HuH-7.5 (cell line): Measurements from ENCODE around the gene CEP63.
"Not testable (repeated sequence)": the region's sequence is repeated elsewhere in the genome, so short reads cannot be mapped to it uniquely, and the experiment has no call there.

Experiments
- DNase-seq: peaks from one replicate; pipeline ENCODE4 v3.0.0; 2011; ENCODE audit warnings: low spot score

CEP63 gene

GRCh38 chr3:134576426-134576825, 90.6 kb downstream of the CEP63 start:
- no peak for DNase-seq

DNA sequence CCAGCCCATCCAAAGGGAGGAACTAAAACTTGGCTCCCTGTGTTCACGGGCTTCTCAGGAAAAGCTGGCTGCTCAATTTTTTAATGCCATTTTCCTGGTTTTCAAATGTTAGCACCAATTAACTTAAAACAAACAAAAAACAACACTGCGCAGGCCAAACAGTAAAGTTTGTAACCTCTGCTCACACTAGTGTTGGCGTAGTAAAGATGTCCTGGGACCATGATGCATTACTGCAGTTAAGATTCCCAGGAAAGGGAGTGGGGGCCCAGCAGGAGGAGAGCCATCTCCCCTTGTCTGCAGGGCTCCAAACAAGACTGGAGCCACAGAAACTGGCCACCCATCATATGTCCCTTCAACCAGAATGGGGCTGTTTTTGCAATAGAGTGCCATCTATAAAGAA, 91.0 kb downstream of the CEP63 start:
- DNase-seq: no peak

DNA sequence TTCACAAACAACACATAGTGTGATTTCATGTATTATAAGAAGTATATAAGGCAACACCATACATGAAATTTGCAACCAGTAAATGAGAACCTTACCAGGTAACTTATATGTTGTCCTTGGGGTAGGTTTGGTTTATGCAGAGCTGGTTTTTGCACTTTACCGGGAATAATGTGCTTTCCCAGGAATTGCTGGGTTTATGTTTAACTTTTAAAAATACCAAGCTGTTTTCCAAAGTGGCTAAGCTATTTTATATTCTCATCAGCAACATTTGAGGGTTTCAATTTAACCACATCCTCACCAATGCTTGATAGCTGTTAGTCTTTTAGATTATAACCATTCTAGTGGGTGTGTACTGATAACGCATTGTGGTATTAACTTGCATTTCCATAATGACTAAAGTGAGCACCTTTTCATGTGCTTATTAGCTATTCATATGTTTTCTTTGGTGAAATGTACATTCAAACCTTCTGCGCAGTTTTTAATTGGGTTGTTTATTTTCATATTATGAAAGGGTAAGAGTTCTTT, 93.3 kb downstream of the CEP63 start:
- DNase-seq: no peak

DNA sequence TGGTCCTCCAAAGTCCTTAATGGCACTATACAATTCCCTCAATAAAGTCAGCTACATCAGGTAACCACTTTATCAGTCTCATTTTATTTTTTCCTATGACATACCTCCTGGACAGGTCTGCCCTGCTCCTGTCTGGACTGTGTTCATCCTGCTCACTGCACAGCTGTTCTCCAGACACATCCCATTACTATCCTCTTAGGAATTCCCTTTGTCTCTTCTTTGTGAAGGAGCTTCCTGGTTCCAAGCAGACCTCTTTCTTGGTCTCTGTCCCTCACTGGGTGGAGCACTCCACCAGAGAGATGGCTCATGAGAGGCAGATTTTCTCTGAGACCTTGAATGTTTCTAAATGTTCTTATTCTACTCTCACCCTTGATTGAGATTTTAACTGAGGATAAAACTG, 104.9 kb downstream of the CEP63 start:
- DNase-seq: no peak

- no peak for DNase-seq
Measured at GRCh38 chr3:134592806-134593205, 106.9 kb downstream of the CEP63 start.

- DNase-seq: no peak
Measured at GRCh38 chr3:134594331-134594741, 108.5 kb downstream of the CEP63 start.

DNA sequence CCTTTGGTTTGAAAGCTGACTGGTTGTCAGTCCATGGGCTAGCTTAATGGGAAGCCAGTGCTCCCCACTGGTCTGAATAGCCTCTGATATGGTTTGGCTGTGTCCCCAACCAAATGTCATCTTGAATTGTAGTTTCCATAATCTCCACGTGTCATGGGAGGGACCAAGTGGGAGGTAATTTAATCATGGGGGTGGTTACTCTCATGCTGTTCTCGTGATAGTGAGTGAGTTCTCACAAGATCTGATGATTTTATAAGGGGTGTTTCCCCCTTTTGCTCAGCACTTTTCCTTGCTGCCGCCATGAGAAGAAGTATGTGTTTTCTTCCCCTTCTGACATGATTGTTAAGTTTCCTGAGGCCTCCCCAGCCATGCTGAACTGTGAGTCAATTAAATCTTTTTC, 109.1 kb downstream of the CEP63 start:
- DNase-seq: not testable (repeated sequence)

- DNase-seq: no peak
Measured at GRCh38 chr3:134597390-134597970, 111.6 kb downstream of the CEP63 start.

GRCh38 chr3:134598763-134599545, 113.1 kb downstream of the CEP63 start:
- DNase-seq: no peak

GRCh38 chr3:134600206-134600605, 114.3 kb downstream of the CEP63 start:
- DNase-seq: no peak

DNA sequence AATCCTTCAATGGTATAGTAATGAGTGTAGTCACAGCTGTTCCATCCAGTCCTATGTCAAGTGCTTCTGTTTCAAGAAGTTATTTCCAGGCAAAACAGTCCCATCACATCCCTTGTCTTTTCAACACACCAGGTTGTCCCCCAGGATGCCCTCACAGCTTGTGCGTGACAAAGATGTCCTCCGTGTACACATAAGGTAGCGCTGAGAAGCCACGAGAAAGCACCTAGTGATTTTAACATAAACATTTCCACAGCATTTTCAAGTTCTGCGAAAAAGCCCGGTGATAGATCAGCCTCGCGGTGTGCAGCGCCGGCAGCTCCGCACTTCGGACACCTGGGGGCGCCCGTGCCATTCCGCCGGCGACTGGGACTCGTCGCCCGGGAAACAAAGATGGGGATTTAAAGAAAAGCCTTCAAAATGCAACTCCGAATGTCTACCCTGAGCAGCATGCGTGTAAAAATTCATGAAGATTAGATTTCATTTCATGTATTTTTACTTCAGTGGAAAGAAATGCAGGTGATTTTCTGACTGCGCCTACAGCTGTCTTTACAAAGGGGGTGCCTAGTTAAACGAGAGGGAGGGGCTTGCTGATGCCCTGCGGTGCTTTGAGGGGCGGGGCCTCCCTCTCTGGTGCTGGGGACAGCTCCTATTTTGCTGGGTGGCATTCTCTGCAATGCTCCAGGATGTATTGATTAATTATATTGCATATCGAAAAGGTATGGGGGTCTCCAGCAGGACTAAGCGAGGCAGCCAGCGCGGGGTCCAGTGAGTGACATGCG, 115.0 kb downstream of the CEP63 start:
- DNase-seq: peak; percentile 76

- no peak for DNase-seq
Measured at GRCh38 chr3:134601539-134602439, 115.9 kb downstream of the CEP63 start.

DNA sequence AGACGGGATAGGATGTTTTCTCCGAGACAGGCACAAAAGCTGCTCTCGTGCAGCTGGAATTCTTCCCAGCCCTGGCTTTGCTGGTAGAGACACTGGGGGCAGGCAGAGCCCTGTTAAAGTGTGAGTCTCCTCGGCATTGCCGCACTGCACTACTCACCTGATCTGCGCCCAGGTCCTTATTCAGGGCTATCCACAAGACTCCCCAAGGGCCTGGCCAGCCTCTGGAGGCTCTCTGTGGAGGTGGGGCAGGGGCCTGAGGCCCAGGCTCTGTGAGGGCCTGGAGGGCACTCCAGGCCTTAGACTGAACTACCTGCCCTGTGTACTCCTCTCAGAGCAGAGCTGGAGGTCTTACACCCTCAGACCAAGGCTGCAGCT, 116.6 kb downstream of the CEP63 start:
- no peak for DNase-seq

DNA sequence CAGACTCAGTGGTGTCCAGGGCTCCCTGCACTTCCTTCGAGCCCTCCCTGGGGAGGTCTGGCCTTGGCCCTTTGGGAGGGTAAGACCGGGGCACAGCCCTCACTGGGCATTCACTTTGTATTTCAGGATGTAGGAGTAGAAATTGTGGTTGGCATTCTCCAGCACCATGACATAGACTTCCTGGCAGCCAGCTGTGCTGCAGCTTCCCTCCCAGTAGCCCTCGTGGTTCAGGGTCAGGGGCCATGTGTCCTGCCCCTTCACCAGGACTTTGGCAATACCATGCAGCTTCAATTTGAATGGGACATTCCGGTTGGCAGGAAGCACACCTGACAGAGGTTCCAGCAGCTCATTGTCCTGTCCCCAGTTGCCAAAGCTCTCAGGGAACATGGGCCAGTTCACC, 117.6 kb downstream of the CEP63 start:
- no peak for DNase-seq

DNA sequence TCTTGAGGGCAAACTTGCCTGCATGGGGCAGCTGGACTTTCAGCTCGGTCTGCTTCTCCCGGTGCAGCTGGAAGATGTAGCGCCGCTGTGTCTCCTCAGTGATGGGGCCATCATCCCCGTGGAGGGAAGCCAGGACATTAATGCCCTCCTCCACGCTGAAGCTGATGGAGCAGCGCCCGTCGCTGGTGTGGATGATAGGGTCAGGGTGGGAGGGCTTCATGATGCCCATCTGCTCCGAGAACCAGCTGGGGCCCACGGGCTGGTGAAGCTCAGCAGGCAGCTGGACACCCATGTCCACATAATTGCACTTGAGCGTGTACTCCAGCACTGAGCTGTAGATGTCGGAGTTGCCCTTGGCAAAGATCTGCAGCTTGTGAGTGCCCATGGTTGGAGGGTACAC, 118.1 kb downstream of the CEP63 start:
- DNase-seq: no peak

DNA sequence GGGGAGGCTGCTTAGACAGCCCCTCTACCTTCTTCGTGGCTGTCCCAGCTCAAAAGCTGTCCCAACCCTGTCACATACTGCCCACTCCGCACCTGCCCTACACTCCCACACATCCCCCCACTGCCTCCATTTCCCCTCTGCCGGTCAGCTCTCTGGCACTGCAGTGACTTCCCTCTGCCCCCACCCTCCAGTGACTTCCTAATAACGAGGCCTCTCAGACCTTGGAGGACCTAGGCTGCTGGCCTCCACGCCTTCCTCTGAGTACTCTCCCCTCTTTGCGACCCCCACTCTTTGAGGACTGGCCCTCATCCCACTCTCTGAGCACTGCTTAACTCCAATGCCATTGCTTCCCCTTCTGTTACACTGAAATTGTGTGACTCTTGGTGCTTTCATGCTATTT, 119.7 kb downstream of the CEP63 start:
- DNase-seq: no peak

GRCh38 chr3:134606033-134607025, 120.5 kb downstream of the CEP63 start:
- no peak for DNase-seq

GRCh38 chr3:134607054-134608022, 121.5 kb downstream of the CEP63 start:
- no peak for DNase-seq

- DNase-seq: no peak
Measured at GRCh38 chr3:134608023-134608770, 122.3 kb downstream of the CEP63 start.
